Measurements from ENCODE around the gene OSBPL2.

OSBPL2 gene

GRCh38 chr20:62330576-62331317, 92.4 kb downstream of the OSBPL2 start:
- no peaks in the 10 kb centered on the region for H3K9me3 ChIP-seq (ENCODE audit: low read length)
- no peak overlapping the region for H3K27ac ChIP-seq (ENCODE audit: low read depth, low read length)
- no peak overlapping the region for H3K4me3 ChIP-seq (ENCODE audit: low read depth in 1 of 2, low read length in 2 of 2)
- peaks cover 78% of the 10 kb centered on the region for H3K36me3 ChIP-seq (ENCODE audit: insufficient read depth, low read length)
- H3K27me3 ChIP-seq (ENCODE audit: control insufficient read depth in 1 of 2, insufficient read depth in 2 of 2, low read length in 2 of 2) = no peaks in the 10 kb centered on the region
- H3K9ac ChIP-seq (ENCODE audit: low read length) = no peak overlapping the region
- no peaks in the 10 kb centered on the region for H3K4me1 ChIP-seq (ENCODE audit: insufficient read depth, low read length)

GRCh38 chr20:62331347-62331746, 93.0 kb downstream of the OSBPL2 start:
- H3K27ac ChIP-seq (ENCODE audit: low read depth, low read length) = no peak overlapping the region

GRCh38 chr20:62332421-62332820, 94.1 kb downstream of the OSBPL2 start:
- Histone ChIP-seq H3K27me3 (ENCODE audit: control insufficient read depth in 1 of 2, insufficient read depth in 2 of 2, low read length in 2 of 2) (no peaks in the 10 kb centered on the region), H3K9me3 (ENCODE audit: low read length) (no peaks in the 10 kb centered on the region), H3K4me1 (ENCODE audit: insufficient read depth, low read length) (no peaks in the 10 kb centered on the region), H3K9ac (ENCODE audit: low read length) (no peak overlapping the region), H3K27ac (ENCODE audit: low read depth, low read length) (no peak overlapping the region), H3K4me3 (ENCODE audit: low read depth in 1 of 2, low read length in 2 of 2) (no peak overlapping the region), H3K36me3 (ENCODE audit: insufficient read depth, low read length) (peaks cover 79% of the 10 kb centered on the region)

More at GRCh38 chr20:62331347-62331746, 93.0 kb downstream of the OSBPL2 start:
- H3K36me3 ChIP-seq (ENCODE audit: insufficient read depth, low read length) = peaks cover 79% of the 10 kb centered on the region
- H3K9ac ChIP-seq (ENCODE audit: low read length) = no peak overlapping the region
- no peaks in the 10 kb centered on the region for H3K4me1 ChIP-seq (ENCODE audit: insufficient read depth, low read length)
- H3K9me3 ChIP-seq (ENCODE audit: low read length) = no peaks in the 10 kb centered on the region
- no peaks in the 10 kb centered on the region for H3K27me3 ChIP-seq (ENCODE audit: control insufficient read depth in 1 of 2, insufficient read depth in 2 of 2, low read length in 2 of 2)
- H3K4me3 ChIP-seq (ENCODE audit: low read depth in 1 of 2, low read length in 2 of 2) = no peak overlapping the region

GRCh38 chr20:62332989-62333819, 94.9 kb downstream of the OSBPL2 start:
- no peaks in the 10 kb centered on the region for H3K27me3 ChIP-seq (ENCODE audit: control insufficient read depth in 1 of 2, insufficient read depth in 2 of 2, low read length in 2 of 2)
- no peak overlapping the region for H3K4me3 ChIP-seq (ENCODE audit: low read depth in 1 of 2, low read length in 2 of 2)
- H3K9ac ChIP-seq (ENCODE audit: low read length) = no peak overlapping the region
- no peaks in the 10 kb centered on the region for H3K9me3 ChIP-seq (ENCODE audit: low read length)
- no peak overlapping the region for H3K27ac ChIP-seq (ENCODE audit: low read depth, low read length)
- H3K4me1 ChIP-seq (ENCODE audit: insufficient read depth, low read length) = no peaks in the 10 kb centered on the region
- peaks cover 79% of the 10 kb centered on the region for H3K36me3 ChIP-seq (ENCODE audit: insufficient read depth, low read length)

- Histone ChIP-seq H3K9ac (ENCODE audit: low read length) (no peak overlapping the region), H3K27me3 (ENCODE audit: control insufficient read depth in 1 of 2, insufficient read depth in 2 of 2, low read length in 2 of 2) (no peaks in the 10 kb centered on the region), H3K36me3 (ENCODE audit: insufficient read depth, low read length) (peaks cover 72% of the 10 kb centered on the region), H3K27ac (ENCODE audit: low read depth, low read length) (no peak overlapping the region), H3K9me3 (ENCODE audit: low read length) (no peaks in the 10 kb centered on the region), H3K4me3 (ENCODE audit: low read depth in 1 of 2, low read length in 2 of 2) (no peak overlapping the region), H3K4me1 (ENCODE audit: insufficient read depth, low read length) (no peaks in the 10 kb centered on the region)
Observed at GRCh38 chr20:62333820-62334595, 95.7 kb downstream of the OSBPL2 start.

GRCh38 chr20:62334881-62335280, 96.6 kb downstream of the OSBPL2 start:
- Histone ChIP-seq H3K4me3 (ENCODE audit: low read depth in 1 of 2, low read length in 2 of 2) (no peak overlapping the region), H3K9ac (ENCODE audit: low read length) (no peak overlapping the region), H3K4me1 (ENCODE audit: insufficient read depth, low read length) (no peaks in the 10 kb centered on the region), H3K27ac (ENCODE audit: low read depth, low read length) (no peak overlapping the region), H3K27me3 (ENCODE audit: control insufficient read depth in 1 of 2, insufficient read depth in 2 of 2, low read length in 2 of 2) (no peaks in the 10 kb centered on the region), H3K36me3 (ENCODE audit: insufficient read depth, low read length) (peaks cover 71% of the 10 kb centered on the region), H3K9me3 (ENCODE audit: low read length) (no peaks in the 10 kb centered on the region)

GRCh38 chr20:62335532-62335931, 97.2 kb downstream of the OSBPL2 start:
- peaks cover 67% of the 10 kb centered on the region for H3K36me3 ChIP-seq (ENCODE audit: insufficient read depth, low read length)
- no peak overlapping the region for H3K4me3 ChIP-seq (ENCODE audit: low read depth in 1 of 2, low read length in 2 of 2)
- no peak overlapping the region for H3K27ac ChIP-seq (ENCODE audit: low read depth, low read length)
- H3K9me3 ChIP-seq (ENCODE audit: low read length) = no peaks in the 10 kb centered on the region
- no peaks in the 10 kb centered on the region for H3K27me3 ChIP-seq (ENCODE audit: control insufficient read depth in 1 of 2, insufficient read depth in 2 of 2, low read length in 2 of 2)
- no peaks in the 10 kb centered on the region for H3K4me1 ChIP-seq (ENCODE audit: insufficient read depth, low read length)
- no peak overlapping the region for H3K9ac ChIP-seq (ENCODE audit: low read length)

- H3K4me3 ChIP-seq (ENCODE audit: low read depth in 1 of 2, low read length in 2 of 2) = no peak overlapping the region
- H3K9ac ChIP-seq (ENCODE audit: low read length) = no peak overlapping the region
- H3K36me3 ChIP-seq (ENCODE audit: insufficient read depth, low read length) = peaks cover 67% of the 10 kb centered on the region
- no peak overlapping the region for H3K27ac ChIP-seq (ENCODE audit: low read depth, low read length)
- no peaks in the 10 kb centered on the region for H3K4me1 ChIP-seq (ENCODE audit: insufficient read depth, low read length)
- no peaks in the 10 kb centered on the region for H3K27me3 ChIP-seq (ENCODE audit: control insufficient read depth in 1 of 2, insufficient read depth in 2 of 2, low read length in 2 of 2)
- no peaks in the 10 kb centered on the region for H3K9me3 ChIP-seq (ENCODE audit: low read length)
Observed at GRCh38 chr20:62336329-62336728, 98.0 kb downstream of the OSBPL2 start.

- H3K36me3 ChIP-seq (ENCODE audit: insufficient read depth, low read length) = peaks cover 61% of the 10 kb centered on the region
- no peaks in the 10 kb centered on the region for H3K9me3 ChIP-seq (ENCODE audit: low read length)
- no peak overlapping the region for H3K4me3 ChIP-seq (ENCODE audit: low read depth in 1 of 2, low read length in 2 of 2)
- H3K27me3 ChIP-seq (ENCODE audit: control insufficient read depth in 1 of 2, insufficient read depth in 2 of 2, low read length in 2 of 2) = no peaks in the 10 kb centered on the region
- H3K4me1 ChIP-seq (ENCODE audit: insufficient read depth, low read length) = no peaks in the 10 kb centered on the region
- H3K27ac ChIP-seq (ENCODE audit: low read depth, low read length) = no peak overlapping the region
- H3K9ac ChIP-seq (ENCODE audit: low read length) = no peak overlapping the region
Observed at GRCh38 chr20:62336775-62337557, 98.6 kb downstream of the OSBPL2 start.

GRCh38 chr20:62337558-62338293, 99.4 kb downstream of the OSBPL2 start:
- H3K27me3 ChIP-seq (ENCODE audit: control insufficient read depth in 1 of 2, insufficient read depth in 2 of 2, low read length in 2 of 2) = no peaks in the 10 kb centered on the region
- H3K4me1 ChIP-seq (ENCODE audit: insufficient read depth, low read length) = no peaks in the 10 kb centered on the region
- H3K36me3 ChIP-seq (ENCODE audit: insufficient read depth, low read length) = peaks cover 54% of the 10 kb centered on the region
- H3K27ac ChIP-seq (ENCODE audit: low read depth, low read length) = no peak overlapping the region
- no peaks in the 10 kb centered on the region for H3K9me3 ChIP-seq (ENCODE audit: low read length)
- H3K9ac ChIP-seq (ENCODE audit: low read length) = no peak overlapping the region
- H3K4me3 ChIP-seq (ENCODE audit: low read depth in 1 of 2, low read length in 2 of 2) = no peak overlapping the region

Data from muscle layer of colon (tissue), 2 donors.